GM12878 (cell line): ENCODE results near the gene HUNK. TPM values are rescaled to one million over a fixed set of nuclear protein-coding genes. Genes with fewer than 3 reads are reported as not detected.

Source experiments
- ATAC-seq: fragments of 200-7000 bp; cut with Tn5 transposase; 3 replicates; pipeline ENCODE4 v1.9.1; 2020; ENCODE audit warnings: mild to moderate bottlenecking, moderate library complexity
- BruUV-seq: library from RNA; stranded (reverse); fragments of 400-500 nt; replicated peaks from 2 replicates; lab custom pipeline; 2021; lab: Mats Ljungman, UMichigan
- CTCF ChIA-PET: fragments of 300-600 bp; sonication (Branson Sonifier 250); formaldehyde crosslinking; extraction: SDS; loops from one replicate; lab custom pipeline; 2021; ENCODE audit warnings: inconsistent platforms; lab: Yijun Ruan, JAX
- POLR2A ChIA-PET: fragments of 350-600 bp; formaldehyde crosslinking; extraction: SDS; loops from one replicate; lab custom pipeline; 2021; ENCODE audit warnings: inconsistent platforms; lab: Charles Lee
- RAD21 ChIA-PET: fragments of 300-600 bp; sonication (Branson Sonifier 250); formaldehyde crosslinking; loops from one replicate; lab custom pipeline; 2023; ENCODE audit warnings: antibody characterized with exemption; ENCODE audit not compliant: unreplicated experiment; lab: Charles Lee
- SMC1A ChIA-PET: fragments of 300-600 bp; sonication (Branson Sonifier 250); formaldehyde crosslinking; loops from one replicate; lab custom pipeline; 2023; ENCODE audit not compliant: unreplicated experiment, uncharacterized antibody; lab: Charles Lee
- DNase-seq: peaks from one replicate; pipeline ENCODE4 v3.0.0-alpha.2; 2011; ENCODE audit warnings: low read depth, low spot score
- FAIRE-seq: peaks from 3 replicates; lab custom pipeline; 2011; peaks lifted over from hg19 to GRCh38; lab: Jason Lieb, UNC
- H2AFZ ChIP-seq: 2 replicates; pipeline ENCODE4 v1.6.0; 2011; ENCODE audit warnings: low read depth, low read length, control low read depth; ENCODE audit not compliant: control insufficient read depth
- H3K27ac ChIP-seq: 2 replicates; pipeline ENCODE4 v1.5.1; 2011; ENCODE audit warnings: control low read depth; ENCODE audit not compliant: control insufficient read depth, insufficient read depth
- H3K27me3 ChIP-seq, 2 experiments: replicated peaks in 1 of 2; 2 replicates each; pipeline versions ENCODE4 v1.6.0 to v1.6.1; 2011; ENCODE audit warnings: low read length in 1 of 2; ENCODE audit not compliant: control insufficient read depth in 2 of 2, insufficient read depth in 2 of 2
- H3K36me3 ChIP-seq, 2 experiments: 2 replicates each; pipeline ENCODE4 v1.5.1; 2011; ENCODE audit warnings: low read length in 1 of 2; ENCODE audit not compliant: control insufficient read depth in 2 of 2, insufficient read depth in 2 of 2
- H3K4me1 ChIP-seq: 2 replicates; pipeline ENCODE4 v1.6.1; 2011; ENCODE audit warnings: mild to moderate bottlenecking, low read length, moderate library complexity, mixed read lengths; ENCODE audit not compliant: control insufficient read depth, insufficient read depth
- H3K4me2 ChIP-seq: 2 replicates; pipeline ENCODE4 v1.6.0; 2011; ENCODE audit warnings: control low read depth; ENCODE audit not compliant: control insufficient read depth, insufficient read depth
- H3K4me3 ChIP-seq: fragments of 200-600 bp; sonication (generic); 2 replicates; pipeline ENCODE4 v1.5.1; 2016
- H3K79me2 ChIP-seq: 2 replicates; pipeline ENCODE4 v1.6.0; 2011; ENCODE audit warnings: low read length; ENCODE audit not compliant: control insufficient read depth, insufficient read depth
- H3K9ac ChIP-seq: 2 replicates; pipeline ENCODE4 v1.8.0; 2011; ENCODE audit warnings: low read length, control low read depth, mixed read lengths; ENCODE audit not compliant: control insufficient read depth, insufficient read depth
- H3K9me3 ChIP-seq: replicated peaks from 3 replicates; pipeline ENCODE4 v1.5.1; 2011; ENCODE audit warnings: mild to moderate bottlenecking, low read length; ENCODE audit not compliant: control insufficient read depth, insufficient read depth
- H4K20me1 ChIP-seq: 2 replicates; pipeline ENCODE4 v1.6.0; 2011; ENCODE audit not compliant: control insufficient read depth, insufficient read depth
- DPF2 ChIP-seq: fragments of 450-650 bp; IDR thresholded peaks from 2 replicates; pipeline ENCODE4 v1.6.1; 2017; ENCODE audit warnings: mild to moderate bottlenecking
- EED ChIP-seq: sonication (generic); IDR thresholded peaks from 2 replicates; pipeline ENCODE4 v1.6.1; 2016; ENCODE audit warnings: antibody characterized with exemption, low read depth
- GATAD2B ChIP-seq: fragments of 450-650 bp; conservative IDR thresholded peaks from 2 replicates; pipeline ENCODE4 v1.6.1; 2017; ENCODE audit warnings: low read depth, mild to moderate bottlenecking, moderate library complexity
- IRF4 ChIP-seq: IDR thresholded peaks from 2 replicates; pipeline ENCODE4 v1.6.1; 2011; ENCODE audit warnings: low read depth, low read length
- MXI1 ChIP-seq: fragments of 150-350 bp; IDR thresholded peaks from 2 replicates; pipeline ENCODE4 v1.6.1; 2011; ENCODE audit warnings: low read depth, mild to moderate bottlenecking, inconsistent platforms, low read length, improper control_type of control experiment
- RELA ChIP-seq: fragments of 450-650 bp; IDR thresholded peaks from 2 replicates; pipeline ENCODE4 v1.8.0; 2014; ENCODE audit warnings: borderline replicate concordance; ENCODE audit not compliant: partially characterized antibody
- SIX5 ChIP-seq: IDR thresholded peaks from 2 replicates; pipeline ENCODE4 v1.6.1; 2011; ENCODE audit warnings: mild to moderate bottlenecking, low read depth, low read length, moderate library complexity; ENCODE audit not compliant: severe bottlenecking
- SMAD1 ChIP-seq: fragments of 450-650 bp; IDR thresholded peaks from 2 replicates; pipeline ENCODE4 v1.6.1; 2018; ENCODE audit warnings: mild to moderate bottlenecking, low read depth; ENCODE audit not compliant: partially characterized antibody
- STAT1 ChIP-seq: fragments of 450-650 bp; conservative IDR thresholded peaks from 2 replicates; pipeline ENCODE4 v1.6.1; 2014; ENCODE audit warnings: antibody characterized with exemption, mild to moderate bottlenecking
- TCF12 ChIP-seq: IDR thresholded peaks from 2 replicates; pipeline ENCODE4 v1.6.1; 2011; ENCODE audit warnings: low read depth, mild to moderate bottlenecking, low read length
- YBX1 ChIP-seq: fragments of 450-650 bp; IDR thresholded peaks from 2 replicates; pipeline ENCODE4 v1.6.1; 2016; ENCODE audit warnings: antibody characterized with exemption
- ZNF217 ChIP-seq: fragments of 450-650 bp; IDR thresholded peaks from 2 replicates; pipeline ENCODE4 v1.6.1; 2017; ENCODE audit warnings: antibody characterized with exemption, mild to moderate bottlenecking
- WGBS: methylation state at CpG from one replicate; pipeline ENCODE4 v1.1.6; 2016; ENCODE audit warnings: low lambda C conversion rate; ENCODE audit not compliant: insufficient replicate concordance, insufficient coverage; ENCODE audit errors: missing lambda C conversion rate; 5-methylcytosine and 5-hydroxymethylcytosine counted together
- in situ Hi-C: fragments of 300-500 bp; cut with MboI; formaldehyde crosslinking; loops from 9 replicates; pipeline ENCODE4 v1.14.3; 2018; ENCODE audit warnings: mixed read lengths
- intact Hi-C: fragments of 100-400 bp; cut with micrococcal nuclease; formaldehyde crosslinking; loops from one replicate; pipeline ENCODE4 v1.14.2; 2022; ENCODE audit not compliant: unreplicated experiment
- polyA plus RNA-seq, 11 experiments: library from polyadenylated mRNA; depleted of rRNA in 4 of 11; unstranded in 6 of 11; stranded (reverse) in 5 of 11; fragments of >200 nt; fragmentation: Nextera tagmentation in 4 of 11; fragmentation: Illumina TruSeq in 1 of 11; extraction: Ambion mirVana in 4 of 11; extraction: Trizol in 1 of 11; gene quantifications; 1 replicate in 1 of 11; 2 replicates in 10 of 11; pipeline versions ENCODE4 v1.2.1 to v1.2.3, GENCODE V29; 2011 to 2016; ENCODE audit warnings: inconsistent platforms in 2 of 11, missing spikeins in 2 of 11, low read depth in 1 of 11
- total RNA-seq, 4 experiments: library from RNA; depleted of rRNA in 3 of 4; stranded (reverse); fragments of >200 nt in 3 of 4; fragmentation: Illumina TruSeq in 1 of 4; extraction: Trizol in 1 of 4; gene quantifications; 2 replicates each; pipeline versions ENCODE4 v1.2.1 to v1.2.3, GENCODE V29; 2013 to 2021
- TF ChIP-seq, protein P1 (sequence below): fragments of 450-650 bp; IDR thresholded peaks from 2 replicates; pipeline ENCODE4 v1.6.1; 2014; ENCODE audit warnings: mild to moderate bottlenecking
- TF ChIP-seq, protein P2 (sequence below): IDR thresholded peaks from 2 replicates; pipeline ENCODE4 v1.6.1; 2012; ENCODE audit warnings: low read depth, low read length, improper control_type of control experiment

Gene HUNK
- total and polyA plus RNA-seq, 10 of the 15 experiments (the other 5 are each of a cell fraction or from before 2014, with no cell fraction given): under 0.01 to 0.14 (median 0.03) TPM; not detected in 7

DNA sequence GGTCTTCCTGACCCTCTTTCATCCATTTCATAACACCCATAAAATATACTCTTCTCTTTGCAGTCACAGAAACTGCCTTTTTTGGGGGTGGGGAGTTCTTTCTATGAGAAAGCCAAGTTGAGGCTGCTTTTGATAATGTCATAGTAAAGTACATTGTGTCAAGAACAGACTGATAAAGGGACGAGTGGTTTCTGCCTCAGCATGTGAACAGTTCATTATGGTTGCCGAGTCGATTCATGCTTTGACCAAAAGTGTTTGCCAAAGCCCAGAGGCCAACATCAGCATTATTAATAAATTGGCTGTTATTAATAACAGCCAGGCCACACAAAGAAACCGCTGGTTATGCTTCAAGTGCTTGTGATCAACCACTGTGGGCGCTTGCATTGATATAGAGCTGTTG, 162.0 kb downstream of the HUNK start (continued):
- TF ChIP-seq, protein P1, sequence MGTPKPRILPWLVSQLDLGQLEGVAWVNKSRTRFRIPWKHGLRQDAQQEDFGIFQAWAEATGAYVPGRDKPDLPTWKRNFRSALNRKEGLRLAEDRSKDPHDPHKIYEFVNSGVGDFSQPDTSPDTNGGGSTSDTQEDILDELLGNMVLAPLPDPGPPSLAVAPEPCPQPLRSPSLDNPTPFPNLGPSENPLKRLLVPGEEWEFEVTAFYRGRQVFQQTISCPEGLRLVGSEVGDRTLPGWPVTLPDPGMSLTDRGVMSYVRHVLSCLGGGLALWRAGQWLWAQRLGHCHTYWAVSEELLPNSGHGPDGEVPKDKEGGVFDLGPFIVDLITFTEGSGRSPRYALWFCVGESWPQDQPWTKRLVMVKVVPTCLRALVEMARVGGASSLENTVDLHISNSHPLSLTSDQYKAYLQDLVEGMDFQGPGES: no peak

DNA sequence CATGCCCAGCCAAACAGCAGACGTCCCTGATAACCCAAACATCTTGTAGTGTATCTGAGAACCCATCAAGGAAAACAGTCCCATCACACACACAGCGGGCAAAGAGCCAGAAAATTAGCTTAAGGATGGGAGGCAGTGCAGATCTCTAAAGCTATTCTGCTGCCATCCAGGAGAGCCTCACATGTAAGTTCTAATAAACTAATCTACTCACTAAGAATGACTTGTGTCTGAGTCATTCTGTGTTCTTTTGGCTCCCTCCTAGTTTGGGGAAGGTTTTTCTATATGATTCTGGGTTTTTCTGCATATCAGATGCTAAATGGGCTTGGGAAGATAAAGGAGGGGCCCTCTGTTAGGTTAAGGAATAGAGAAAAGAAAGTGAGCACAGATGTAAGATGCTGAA, 162.8 kb downstream of the HUNK start:
- H4K20me1 ChIP-seq: no peaks in the 10 kb centered on the region
- H2AFZ ChIP-seq: no peak overlapping the region
- H3K4me3 ChIP-seq: no peak overlapping the region
- H3K9me3 ChIP-seq: no peaks in the 10 kb centered on the region
- no peaks in the 10 kb centered on the region for H3K79me2 ChIP-seq
- intact Hi-C loops: no loop called here
- H3K27me3 ChIP-seq: no peaks in the 10 kb centered on the region
- POLR2A ChIA-PET: no interaction called here
- no peak for ATAC-seq
- no peak for TF ChIP-seq MXI1
- TF ChIP-seq, protein P2, sequence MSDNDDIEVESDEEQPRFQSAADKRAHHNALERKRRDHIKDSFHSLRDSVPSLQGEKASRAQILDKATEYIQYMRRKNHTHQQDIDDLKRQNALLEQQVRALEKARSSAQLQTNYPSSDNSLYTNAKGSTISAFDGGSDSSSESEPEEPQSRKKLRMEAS: no peak
- TF ChIP-seq YBX1: no peak
- TF ChIP-seq GATAD2B: no peak
- no peak for TF ChIP-seq ZNF217
- TF ChIP-seq TCF12: no peak
- TF ChIP-seq SIX5: no peak
- no peak for TF ChIP-seq SMAD1
- TF ChIP-seq EED: no peak
- no peak for TF ChIP-seq DPF2
- no peak for TF ChIP-seq STAT1
- no peak for TF ChIP-seq RELA
- TF ChIP-seq IRF4: no peak
- TF ChIP-seq, all 136 proteins: peak for 0
- BruUV-seq: no TSS peak
- ChIA-PET SMC1A (no interaction called here), RAD21 (no interaction called here), CTCF (no interaction called here)
- H3K4me1 ChIP-seq: no peaks in the 10 kb centered on the region
- H3K27ac ChIP-seq: no peak overlapping the region
- H3K36me3 ChIP-seq: no peaks in the 10 kb centered on the region
- H3K4me2 ChIP-seq: no peak overlapping the region
- in situ Hi-C loops: no loop called here
- 0% methylated on average over 2 of the region's 2 CpGs for WGBS
- DNase-seq: no peak
- no peak for FAIRE-seq
- H3K9ac ChIP-seq: no peak overlapping the region
